IMR-90 (cell line): ENCODE measurements around the gene PIK3CA. TPM values are rescaled to one million over a fixed set of nuclear protein-coding genes. Genes with fewer than 3 reads are reported as not detected.
A peak's percentile ranks its signal among the peaks of the same experiment; 100 is the strongest.

Source experiments
- ATAC-seq: fragments of 200-7000 bp; cut with Tn5 transposase; 2 replicates; pipeline ENCODE4 v1.9.1; 2020; ENCODE audit warnings: low read depth, mild to moderate bottlenecking, moderate library complexity
- BruUV-seq: library from RNA; stranded (reverse); fragments of 400-500 nt; replicated peaks from 2 replicates; lab custom pipeline; 2021; lab: Mats Ljungman, UMichigan
- CTCF ChIA-PET: fragments of 300-600 bp; formaldehyde crosslinking; extraction: SDS; loops from one replicate; lab custom pipeline; 2021; ENCODE audit warnings: antibody characterized with exemption; lab: Yijun Ruan, JAX
- POLR2A ChIA-PET: fragments of 300-600 bp; sonication (Branson Sonifier 250); formaldehyde crosslinking; loops from one replicate; lab custom pipeline; 2022; ENCODE audit warnings: antibody characterized with exemption; ENCODE audit not compliant: unreplicated experiment; lab: Charles Lee
- DNase-seq: peaks from one replicate; pipeline ENCODE4 v3.0.0; 2013
- H2AFZ ChIP-seq: replicated peaks from 2 replicates; pipeline ENCODE3; 2013; ENCODE audit warnings: low read length, mild to moderate bottlenecking; ENCODE audit not compliant: poor library complexity
- H2AK5ac ChIP-seq: 2 replicates; pipeline ENCODE4 v1.6.1; 2013; ENCODE audit warnings: low read depth, low read length, inconsistent platforms
- H2AK9ac ChIP-seq: replicated peaks from 2 replicates; pipeline ENCODE3; 2013; ENCODE audit warnings: mild to moderate bottlenecking, low read depth, low read length, moderate library complexity; ENCODE audit not compliant: poor library complexity
- H2BK120ac ChIP-seq: 2 replicates; pipeline ENCODE4 v1.6.1; 2013; ENCODE audit warnings: low read depth, low read length, inconsistent platforms
- H2BK15ac ChIP-seq: 3 replicates; pipeline ENCODE4 v1.6.1; 2013; ENCODE audit warnings: low read depth, low read length, inconsistent platforms
- H2BK20ac ChIP-seq: 2 replicates; pipeline ENCODE4 v1.6.1; 2013; ENCODE audit warnings: low read depth, mild to moderate bottlenecking, inconsistent platforms, low read length, moderate library complexity
- H2BK5ac ChIP-seq: 2 replicates; pipeline ENCODE4 v1.6.1; 2013; ENCODE audit warnings: mild to moderate bottlenecking, low read depth, low read length, inconsistent platforms; ENCODE audit not compliant: poor library complexity, severe bottlenecking
- H3K14ac ChIP-seq: replicated peaks from 2 replicates; pipeline ENCODE4 v1.6.1; 2013; ENCODE audit warnings: low read depth, low read length, inconsistent platforms
- H3K18ac ChIP-seq: 2 replicates; pipeline ENCODE4 v1.6.1; 2013; ENCODE audit warnings: low read depth, low read length, control low read depth
- H3K23ac ChIP-seq: 2 replicates; pipeline ENCODE4 v1.6.1; 2013; ENCODE audit warnings: low read depth, low read length, inconsistent platforms
- H3K27ac ChIP-seq: 2 replicates; pipeline ENCODE4 v1.5.1; 2013; ENCODE audit warnings: mild to moderate bottlenecking, control low read depth, low read length; ENCODE audit not compliant: insufficient read depth
- H3K27me3 ChIP-seq: 2 replicates; pipeline ENCODE4 v1.6.1; 2013; ENCODE audit warnings: low read length; ENCODE audit not compliant: control insufficient read depth, insufficient read depth
- H3K36me3 ChIP-seq: 2 replicates; pipeline ENCODE4 v1.6.1; 2013; ENCODE audit warnings: low read length, mixed read lengths; ENCODE audit not compliant: control insufficient read depth, insufficient read depth
- H3K4ac ChIP-seq: 2 replicates; pipeline ENCODE4 v1.6.1; 2013; ENCODE audit warnings: low read depth, low read length, inconsistent platforms
- H3K4me1 ChIP-seq: 2 replicates; pipeline ENCODE4 v1.6.1; 2013; ENCODE audit warnings: low read length, mixed read lengths; ENCODE audit not compliant: control insufficient read depth, insufficient read depth
- H3K4me2 ChIP-seq: 2 replicates; pipeline ENCODE4 v1.6.1; 2013; ENCODE audit warnings: low read depth, mild to moderate bottlenecking, control low read depth, low read length, moderate library complexity
- H3K4me3 ChIP-seq: 2 replicates; pipeline ENCODE4 v1.5.1; 2013; ENCODE audit warnings: low read depth, mild to moderate bottlenecking, control low read depth, low read length, moderate library complexity; ENCODE audit not compliant: insufficient read depth
- H3K56ac ChIP-seq: 2 replicates; pipeline ENCODE4 v1.6.1; 2013; ENCODE audit warnings: low read length, inconsistent platforms; ENCODE audit not compliant: insufficient read depth; ENCODE audit errors: extremely low read depth
- H3K79me1 ChIP-seq, 2 experiments: 2 replicates each; pipeline ENCODE4 v1.6.1; 2013; ENCODE audit warnings: low read length in 2 of 2, inconsistent platforms in 1 of 2, low read depth in 1 of 2
- H3K9ac ChIP-seq: 2 replicates; pipeline ENCODE4 v1.6.1; 2013; ENCODE audit warnings: low read depth, low read length, control low read depth
- H3K9me1 ChIP-seq: 2 replicates; pipeline ENCODE4 v1.6.1; 2013; ENCODE audit warnings: low read length, inconsistent platforms; ENCODE audit not compliant: insufficient read depth
- H3K9me3 ChIP-seq: 2 replicates; pipeline ENCODE4 v1.6.1; 2013; ENCODE audit warnings: low read length; ENCODE audit not compliant: control insufficient read depth, insufficient read depth
- H4K20me1 ChIP-seq: 2 replicates; pipeline ENCODE4 v1.6.1; 2013; ENCODE audit warnings: low read length, inconsistent platforms; ENCODE audit not compliant: insufficient read depth
- H4K5ac ChIP-seq: 2 replicates; pipeline ENCODE4 v1.6.1; 2013; ENCODE audit warnings: mild to moderate bottlenecking, low read depth, low read length, control low read depth
- H4K8ac ChIP-seq, 2 experiments: 2 replicates each; pipeline ENCODE4 v1.6.1; 2013; ENCODE audit warnings: low read depth in 2 of 2, low read length in 2 of 2, control low read depth in 1 of 2, inconsistent platforms in 1 of 2
- H4K91ac ChIP-seq: 2 replicates; pipeline ENCODE4 v1.6.1; 2013; ENCODE audit warnings: low read depth, low read length, inconsistent platforms; ENCODE audit not compliant: insufficient read depth
- ELK1 ChIP-seq: fragments of 150-350 bp; IDR thresholded peaks from 2 replicates; pipeline ENCODE4 v1.6.1; 2016; ENCODE audit warnings: low read depth, mild to moderate bottlenecking, low read length, moderate library complexity, borderline replicate concordance
- MAFK ChIP-seq: IDR thresholded peaks from 2 replicates; pipeline ENCODE4 v1.6.1; 2012; ENCODE audit warnings: low read depth, low read length, improper control_type of control experiment
- WGBS, 2 experiments: methylation state at CpG; one replicate each; pipeline versions ENCODE4 v1.1.5 to v1.1.7; 2013; ENCODE audit warnings: missing lambda C conversion rate in 2 of 2; ENCODE audit not compliant: insufficient read length in 1 of 2; ENCODE audit errors: extremely low coverage in 2 of 2; 5-methylcytosine and 5-hydroxymethylcytosine counted together
- dilution Hi-C: fragments of 300-500 bp; cut with HindIII; formaldehyde crosslinking; loops from one replicate; pipeline ENCODE4 v1.14.3; 2018; ENCODE audit warnings: low sequenced_read_pairs; ENCODE audit not compliant: unreplicated experiment
- in situ Hi-C: fragments of 300-500 bp; cut with MboI; formaldehyde crosslinking; loops from 3 replicates; pipeline ENCODE4 v1.14.3; 2019; ENCODE audit warnings: low sequenced_read_pairs, inconsistent platforms, mixed read lengths
- intact Hi-C: fragments of 100-400 bp; cut with micrococcal nuclease; formaldehyde crosslinking; loops from 2 replicates; pipeline ENCODE4 v1.10.0; 2022
- polyA plus RNA-seq, 3 experiments: library from polyadenylated mRNA; depleted of rRNA; stranded (reverse); fragments of >200 nt; gene quantifications; 2 replicates each; pipeline ENCODE4 v1.2.3, GENCODE V29; 2012; ENCODE audit warnings: low replicate concordance in 1 of 3
- total RNA-seq: library from RNA; depleted of rRNA; stranded (reverse); fragments of >200 nt; gene quantifications from 2 replicates; pipeline ENCODE4 v1.2.3, GENCODE V29; 2012

Gene PIK3CA
- total and polyA plus RNA-seq, 2 of the 4 experiments (the other 2 are of a cell fraction), result 5.7 to 22.4 TPM

- no TSS peak for BruUV-seq
These were observed 121.1 kb downstream of the PIK3CA start for GRCh38 chr3:179269152-179269707.

More at GRCh38 chr3:179269152-179269707, 121.1 kb downstream of the PIK3CA start:
- no peak overlapping the region for H2BK120ac ChIP-seq
- H3K14ac ChIP-seq, result no peak overlapping the region
- H2AK5ac ChIP-seq, result no peak overlapping the region
- H3K9me1 ChIP-seq, result no peaks in the 10 kb centered on the region
- no peaks in the 10 kb centered on the region for H4K20me1 ChIP-seq
- intact Hi-C loops (no loop called here), dilution Hi-C loops (no loop called here), in situ Hi-C loops (no loop called here)
- no peaks in the 10 kb centered on the region for H3K36me3 ChIP-seq
- no peak overlapping the region for H2BK20ac ChIP-seq
- ATAC-seq, result no peak
- H3K9me3 ChIP-seq, result no peaks in the 10 kb centered on the region
- H2BK5ac ChIP-seq, result no peak overlapping the region
- H2AFZ ChIP-seq, result no peak overlapping the region
- H3K27me3 ChIP-seq, result peaks cover 3% of the 10 kb centered on the region; the same call in 1 of the 2 replicates
- no peak for DNase-seq
- H3K4me2 ChIP-seq, result no peak overlapping the region
- H3K79me1 ChIP-seq, result no peaks in the 10 kb centered on the region
- WGBS, 2 experiments, result no CpG with 5 or more reads among the region's 4 CpGs
- POLR2A ChIA-PET, result no interaction called here
- H2AK9ac ChIP-seq, result no peak overlapping the region
- no peak overlapping the region for H3K56ac ChIP-seq
- H3K18ac ChIP-seq, result no peak overlapping the region
- no peak overlapping the region for H3K27ac ChIP-seq
- peak; percentile 86 for TF ChIP-seq MAFK
- TF ChIP-seq ELK1, result no peak
- no peak overlapping the region for H4K8ac ChIP-seq
- no peak overlapping the region for H3K9ac ChIP-seq
- H4K5ac ChIP-seq, result no peak overlapping the region
- no peak overlapping the region for H3K4me3 ChIP-seq
- no peak overlapping the region for H4K91ac ChIP-seq
- no peak overlapping the region for H3K23ac ChIP-seq
- CTCF ChIA-PET, result interaction anchor here (1.0 kb wide), 1 partner anchor 23 kb away, joined by 3 read pairs; no protein-coding TSS in a partner anchor
- no peak overlapping the region for H3K4ac ChIP-seq
- peaks cover 2% of the 10 kb centered on the region; the same call in 1 of the 2 replicates for H3K4me1 ChIP-seq
- no peak overlapping the region for H2BK15ac ChIP-seq
